Body of pancreas (tissue), 4 donors: Measurements from ENCODE around the gene OXCT1.

Experiments used
- CTCF ChIP-seq, 7 experiments: fragments of 450-650 bp in 4 of 7; fragments of 200-600 bp in 3 of 7; sonication (generic) in 3 of 7; IDR thresholded peaks; one replicate each; pipeline ENCODE4 v1.5.1; 2016 to 2019; ENCODE audit warnings: antibody characterized with exemption in 7 of 7
- POLR2A ChIP-seq, 3 donors: fragments of 450-650 bp; IDR thresholded peaks; one replicate each; pipeline ENCODE4 v1.6.1; 2016; ENCODE audit warnings: antibody characterized with exemption in 3 of 3, mild to moderate bottlenecking in 2 of 3

DNA sequence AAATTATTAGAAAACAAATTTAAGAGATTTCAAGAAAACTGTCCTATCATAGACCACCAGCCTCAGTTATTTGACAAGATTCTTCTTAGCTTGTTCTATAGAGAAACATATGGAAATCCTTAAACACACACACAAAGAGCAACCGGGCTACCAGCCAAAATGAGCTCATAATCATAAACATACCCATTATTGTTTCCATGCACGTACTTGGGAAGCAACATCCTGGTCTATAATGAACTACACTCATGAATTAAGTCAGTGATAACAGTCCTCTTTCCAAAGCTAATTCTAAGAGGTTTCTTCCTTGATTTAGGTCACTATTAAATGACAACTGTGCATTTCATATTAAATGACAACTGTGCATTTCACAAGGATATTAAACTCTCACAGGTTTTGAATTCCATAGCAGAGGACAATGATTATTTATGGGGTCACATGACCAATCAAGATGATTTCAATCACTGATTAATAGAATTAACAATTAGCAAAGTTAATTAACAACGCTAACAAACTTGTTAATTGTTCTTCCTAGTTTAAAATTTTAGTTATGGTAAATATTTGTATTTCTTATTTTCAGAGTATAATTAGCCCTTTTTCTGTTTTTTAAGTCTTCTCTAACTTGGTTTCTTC, 77.0 kb downstream of the OXCT1 start:
- no peak for TF ChIP-seq CTCF (IDR thresholded peaks at IDR 0.05)
- no peak for TF ChIP-seq POLR2A (IDR thresholded peaks at IDR 0.05)
